Urinary bladder (tissue), 4 donors: ENCODE data around the gene DGCR6L. TPM values are rescaled to one million over a fixed set of nuclear protein-coding genes. Genes with fewer than 3 reads are reported as not detected.
A peak's percentile ranks its signal among the peaks of the same experiment; 100 is the strongest.
"Not testable (repeated sequence)": the region's sequence is repeated elsewhere in the genome, so short reads cannot be mapped to it uniquely, and the experiment has no call there.

Source experiments
- DNase-seq: peaks from one replicate; pipeline ENCODE4 v3.0.0-alpha.2; 2015; ENCODE audit errors: extremely low spot score
- H3K27ac ChIP-seq: one replicate; pipeline ENCODE4 v1.5.1; 2013; ENCODE audit warnings: low read depth, mild to moderate bottlenecking, moderate library complexity
- H3K36me3 ChIP-seq: one replicate; pipeline ENCODE4 v1.6.1; 2013; ENCODE audit warnings: mild to moderate bottlenecking, moderate library complexity; ENCODE audit not compliant: insufficient read depth
- H3K4me1 ChIP-seq: one replicate; pipeline ENCODE4 v1.6.1; 2013; ENCODE audit warnings: mild to moderate bottlenecking, moderate library complexity; ENCODE audit not compliant: insufficient read depth
- H3K4me3 ChIP-seq: one replicate; pipeline ENCODE4 v1.5.1; 2013; ENCODE audit warnings: low read depth, low read length
- WGBS: extraction: QIAGEN DNeasy Blood & Tissue Kit; methylation state at CpG from one replicate; pipeline ENCODE4 v1.1.7; 2013; 5-methylcytosine and 5-hydroxymethylcytosine counted together
- polyA plus RNA-seq: library from polyadenylated mRNA; stranded (reverse); fragments of 200-250 nt; gene quantifications from one replicate; pipeline ENCODE4 v1.2.3, GENCODE V29; 2013
- total RNA-seq: library from RNA; depleted of rRNA; stranded (reverse); fragments of >200 nt; gene quantifications from one replicate; pipeline ENCODE4 v1.2.3, GENCODE V29; 2014
- donor health status: healthy with polysubstance abuse.
- donor health status: healthy.

Gene DGCR6L
- total and polyA plus RNA-seq, 2 donors = 22.8 to 80.7 TPM

DNA sequence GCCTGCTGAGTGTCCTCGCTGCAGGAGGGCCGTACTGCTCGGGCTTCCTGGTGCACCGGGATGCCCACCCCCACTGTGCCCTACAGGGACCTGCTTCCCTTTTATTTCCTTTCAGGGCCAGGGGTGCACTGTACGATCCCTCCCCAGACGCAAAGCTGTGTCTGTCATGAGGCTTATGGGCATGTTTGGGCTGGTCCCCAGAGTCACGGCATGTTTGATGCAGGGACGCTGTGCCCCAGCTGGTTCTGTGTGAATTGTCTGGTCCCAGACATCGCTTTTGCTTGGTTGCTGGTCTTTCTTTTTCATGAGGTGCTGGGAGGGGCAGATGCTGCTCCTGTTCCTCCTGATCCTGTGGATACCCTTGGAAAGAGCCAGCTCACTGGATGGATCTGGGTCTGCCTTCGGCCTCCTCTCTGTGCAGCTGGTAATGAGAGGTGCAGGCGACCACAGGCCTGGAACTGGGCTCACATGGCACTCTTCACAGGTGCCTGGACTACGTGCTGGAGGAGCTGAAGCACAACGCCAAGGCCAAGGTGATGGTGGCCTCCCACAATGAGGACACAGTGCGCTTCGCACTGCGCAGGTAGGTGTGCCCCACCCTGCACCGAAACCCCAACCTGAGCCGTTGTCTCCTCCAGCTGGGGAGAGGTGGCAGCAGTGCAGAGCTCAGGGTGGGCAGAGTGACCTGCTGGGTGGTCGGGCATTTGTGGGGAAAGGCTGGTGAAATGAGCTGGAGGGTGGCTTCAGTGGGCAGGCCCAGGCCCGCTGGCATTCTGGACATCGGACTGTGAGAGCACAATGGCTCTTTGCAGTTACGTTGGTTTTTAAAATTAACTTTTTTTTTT, 10.8 kb downstream of the DGCR6L start:
- H3K4me1 ChIP-seq, H3K27ac ChIP-seq, H3K4me3 ChIP-seq, H3K36me3 ChIP-seq, DNase-seq: not testable (repeated sequence)
- WGBS = 85% methylated on average over 22 of the region's 22 CpGs

DNA sequence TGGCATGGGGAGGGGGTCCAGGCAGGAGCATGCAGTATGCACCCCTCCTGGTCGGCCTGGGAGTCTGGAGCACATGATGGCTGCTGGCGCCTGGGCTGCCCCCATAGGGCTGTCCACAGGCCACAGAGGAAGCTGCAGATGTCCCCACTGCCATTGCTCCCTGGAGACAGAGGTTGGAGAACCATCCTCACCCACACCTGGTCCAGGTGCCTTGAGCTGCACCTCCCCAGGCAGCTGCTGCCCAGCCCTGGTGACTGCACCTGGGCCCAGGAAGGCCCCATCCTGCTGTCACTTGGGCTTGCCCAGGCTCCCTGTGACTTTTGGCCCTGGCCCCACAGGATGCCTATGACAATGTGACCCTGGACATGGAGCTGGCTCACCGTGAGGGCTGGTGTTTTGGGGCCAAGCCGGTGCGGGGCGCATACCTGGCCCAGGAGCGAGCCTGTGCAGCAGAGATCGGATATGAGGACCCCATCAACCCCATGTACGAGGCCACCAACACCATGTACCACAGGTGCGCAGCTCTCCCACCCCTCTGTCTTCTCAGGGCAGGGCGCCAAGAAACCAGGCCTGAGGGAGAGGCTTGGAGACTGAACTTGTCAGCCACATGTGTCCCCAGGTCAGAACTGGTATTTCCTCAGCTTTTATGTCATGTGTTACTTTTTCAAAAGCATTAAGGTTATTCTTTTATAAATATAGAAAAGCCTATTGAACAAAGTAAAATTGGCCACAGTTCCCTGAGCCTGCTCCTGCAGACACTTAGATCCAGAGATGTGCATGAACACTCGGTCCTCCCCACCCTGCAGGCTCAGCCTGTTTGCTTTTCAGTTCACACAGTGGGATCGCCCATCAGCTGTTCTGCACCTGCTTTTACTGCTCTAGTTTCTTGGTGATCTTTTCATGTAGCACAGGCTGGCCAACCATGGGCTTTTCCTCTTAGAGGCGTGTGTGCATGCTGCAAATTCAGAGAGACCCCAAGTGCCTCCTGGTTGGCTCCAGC, 12.1 kb downstream of the DGCR6L start:
- not testable (repeated sequence) for H3K4me1 ChIP-seq, DNase-seq, H3K36me3 ChIP-seq, H3K27ac ChIP-seq, H3K4me3 ChIP-seq
- 83% methylated on average over 14 of the region's 14 CpGs for whole genome bisulfite sequencing

DNA sequence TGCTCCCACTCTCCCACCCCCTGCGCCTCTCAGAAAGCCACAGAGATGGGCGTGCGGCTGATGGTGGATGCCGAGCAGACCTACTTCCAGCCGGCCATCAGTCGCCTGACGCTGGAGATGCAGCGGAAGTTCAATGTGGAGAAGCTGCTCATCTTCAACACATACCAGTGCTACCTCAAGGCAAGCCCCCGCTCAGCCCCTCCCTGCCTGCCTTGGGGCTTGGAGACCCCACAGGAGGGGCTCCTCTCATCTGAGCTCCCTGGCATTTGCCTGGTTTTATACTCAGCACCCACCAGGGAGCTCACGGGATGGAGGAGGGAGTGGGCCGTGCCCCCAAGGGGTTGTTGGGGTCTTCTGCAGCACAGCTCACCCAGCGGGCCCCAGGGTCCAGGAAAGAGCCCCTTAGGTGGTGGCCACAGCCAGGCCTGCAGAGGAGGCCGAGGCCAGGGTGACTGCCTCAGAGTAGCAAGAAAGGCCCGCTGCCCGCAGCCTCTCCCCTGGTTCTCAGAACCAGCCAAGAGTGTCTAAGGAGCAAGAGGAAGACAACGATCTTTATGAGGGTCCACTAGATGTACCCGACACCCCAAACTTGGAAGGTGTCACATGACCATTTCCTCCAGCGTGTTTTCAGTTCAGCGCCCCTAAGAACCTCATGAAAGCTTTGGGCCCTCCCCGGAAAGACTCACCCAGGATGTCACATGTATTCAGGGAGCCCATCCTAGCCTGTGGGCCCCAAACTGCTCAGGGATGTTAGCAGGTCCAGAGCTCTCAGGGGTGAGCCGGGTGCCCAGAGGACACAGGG, 13.0 kb downstream of the DGCR6L start:
- not testable (repeated sequence) for H3K27ac ChIP-seq, H3K4me3 ChIP-seq, DNase-seq

DNA sequence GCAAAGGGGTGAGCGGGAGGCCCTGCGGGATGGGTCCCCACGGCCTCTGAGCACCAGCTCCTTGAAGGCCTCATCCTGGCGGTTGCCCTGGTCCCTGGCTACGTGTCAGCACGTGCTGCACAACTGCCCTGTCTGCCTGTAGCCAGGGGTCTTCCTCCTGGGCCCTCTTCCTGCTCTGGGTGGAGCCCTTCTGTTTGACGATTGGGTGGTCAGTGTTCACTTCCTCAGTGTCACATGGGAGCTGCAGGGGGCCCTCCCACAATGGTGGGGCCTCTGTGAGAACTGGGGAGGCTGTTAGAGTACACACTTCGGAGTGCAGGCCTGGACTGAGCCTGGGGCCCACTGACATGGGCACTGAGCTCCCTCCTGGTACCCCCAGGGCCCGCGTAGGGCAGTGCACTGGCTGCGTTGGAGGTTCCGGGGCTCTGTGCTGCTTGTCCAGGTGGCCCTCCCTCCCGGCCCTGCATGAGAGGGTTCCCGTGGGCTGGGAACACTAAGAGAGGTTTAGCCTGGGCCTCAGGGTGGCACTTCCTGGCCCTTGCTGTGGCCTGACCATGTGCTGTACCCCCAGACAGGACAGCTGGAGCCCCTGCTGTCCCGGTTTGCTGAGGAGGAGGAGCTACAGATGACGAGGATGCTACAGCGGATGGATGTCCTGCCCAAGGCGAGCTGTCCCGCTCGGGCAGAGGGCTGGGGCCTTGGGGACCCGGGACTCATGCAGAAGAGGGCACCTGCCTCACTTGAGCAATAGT, 13.8 kb downstream of the DGCR6L start:
- no peak for DNase-seq
- no peaks in the 10 kb centered on the region for H3K4me1 ChIP-seq
- no peak overlapping the region for H3K27ac ChIP-seq
- WGBS = 69% methylated on average over 21 of the region's 21 CpGs
- no peak overlapping the region for H3K4me3 ChIP-seq
- no peaks in the 10 kb centered on the region for H3K36me3 ChIP-seq

More for the DNA sequence above, 13.0 kb downstream of the DGCR6L start:
- H3K36me3 ChIP-seq, H3K4me1 ChIP-seq: not testable (repeated sequence)
- 87% methylated on average over 21 of the region's 21 CpGs for WGBS

DNA sequence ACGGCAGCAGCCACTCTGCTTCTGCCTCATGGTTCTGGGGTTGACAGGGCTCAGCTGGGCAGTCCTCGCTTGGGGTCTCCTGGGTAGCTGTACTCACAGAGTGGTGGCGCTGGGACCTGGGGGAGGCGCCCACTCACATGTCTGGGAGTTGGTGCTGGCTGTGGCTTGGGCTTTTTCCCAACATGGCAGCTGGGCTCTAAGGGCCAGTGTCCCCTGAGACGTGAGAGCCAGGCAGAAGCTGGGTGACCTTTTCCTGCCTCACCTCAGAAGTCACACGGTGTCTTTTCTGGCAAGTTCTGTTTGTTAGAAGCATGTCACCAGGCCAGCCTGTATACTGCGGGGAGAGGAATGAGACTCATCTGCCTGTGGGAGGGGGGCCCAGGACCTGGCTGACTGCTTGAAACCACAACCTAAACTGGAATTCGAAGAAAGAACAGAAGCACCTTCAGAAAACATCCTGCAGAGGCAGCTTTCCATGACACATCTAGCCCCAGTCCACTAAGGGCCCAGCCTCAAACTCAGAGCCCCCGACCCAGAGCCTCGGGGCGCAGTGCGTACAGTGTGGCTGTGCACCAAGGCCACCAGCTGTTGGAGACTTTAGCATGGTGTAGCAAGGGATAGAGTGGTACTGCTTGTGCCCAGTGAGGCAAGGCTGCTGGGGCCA, 14.5 kb downstream of the DGCR6L start:
- H3K27ac ChIP-seq, H3K4me1 ChIP-seq, H3K4me3 ChIP-seq, DNase-seq, H3K36me3 ChIP-seq: not testable (repeated sequence)
- 79% methylated on average over 12 of the region's 12 CpGs for WGBS

DNA sequence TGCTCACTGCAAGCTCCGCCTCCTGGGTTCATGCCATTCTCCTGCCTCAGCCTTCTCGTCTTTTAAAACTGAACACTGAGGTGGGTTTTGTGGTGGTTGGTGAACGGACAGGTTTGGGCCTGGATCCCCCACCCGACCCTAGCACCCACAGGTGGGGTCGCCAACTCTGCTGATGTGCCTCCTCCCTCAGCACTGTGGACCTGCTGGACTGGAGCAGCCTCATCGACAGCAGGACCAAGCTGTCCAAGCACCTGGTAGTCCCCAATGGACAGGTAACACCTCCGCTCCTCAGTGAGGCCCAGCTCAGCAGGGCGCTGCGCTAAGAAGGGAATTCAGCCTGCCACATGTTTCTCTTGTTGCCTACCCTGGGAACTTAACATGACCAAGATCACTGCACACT, 15.2 kb downstream of the DGCR6L start:
- Histone ChIP-seq H3K27ac (no peak overlapping the region), H3K4me1 (no peaks in the 10 kb centered on the region), H3K36me3 (no peaks in the 10 kb centered on the region), H3K4me3 (no peak overlapping the region)
- WGBS = 89% methylated on average over 9 of the region's 9 CpGs
- no peak for DNase-seq

DNA sequence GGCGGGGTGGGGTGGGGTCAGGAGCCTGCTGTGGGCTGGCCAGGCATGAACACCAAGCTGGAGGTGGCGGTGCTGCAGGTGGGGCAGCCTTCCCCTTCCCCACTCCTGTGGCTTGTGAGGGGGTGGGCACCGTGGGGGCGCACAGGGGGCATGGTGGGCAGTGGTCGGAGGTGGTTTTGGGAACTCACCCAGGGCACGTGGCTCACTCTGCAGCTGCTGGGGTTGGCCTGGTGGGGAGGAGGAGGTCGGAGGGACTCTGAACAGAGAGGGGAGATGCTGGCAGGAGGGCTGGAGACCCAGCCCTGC, 16.7 kb downstream of the DGCR6L start:
- H3K27ac ChIP-seq, DNase-seq, H3K36me3 ChIP-seq, H3K4me3 ChIP-seq, H3K4me1 ChIP-seq: not testable (repeated sequence)
- 60% methylated on average over 7 of the region's 7 CpGs for WGBS

DNA sequence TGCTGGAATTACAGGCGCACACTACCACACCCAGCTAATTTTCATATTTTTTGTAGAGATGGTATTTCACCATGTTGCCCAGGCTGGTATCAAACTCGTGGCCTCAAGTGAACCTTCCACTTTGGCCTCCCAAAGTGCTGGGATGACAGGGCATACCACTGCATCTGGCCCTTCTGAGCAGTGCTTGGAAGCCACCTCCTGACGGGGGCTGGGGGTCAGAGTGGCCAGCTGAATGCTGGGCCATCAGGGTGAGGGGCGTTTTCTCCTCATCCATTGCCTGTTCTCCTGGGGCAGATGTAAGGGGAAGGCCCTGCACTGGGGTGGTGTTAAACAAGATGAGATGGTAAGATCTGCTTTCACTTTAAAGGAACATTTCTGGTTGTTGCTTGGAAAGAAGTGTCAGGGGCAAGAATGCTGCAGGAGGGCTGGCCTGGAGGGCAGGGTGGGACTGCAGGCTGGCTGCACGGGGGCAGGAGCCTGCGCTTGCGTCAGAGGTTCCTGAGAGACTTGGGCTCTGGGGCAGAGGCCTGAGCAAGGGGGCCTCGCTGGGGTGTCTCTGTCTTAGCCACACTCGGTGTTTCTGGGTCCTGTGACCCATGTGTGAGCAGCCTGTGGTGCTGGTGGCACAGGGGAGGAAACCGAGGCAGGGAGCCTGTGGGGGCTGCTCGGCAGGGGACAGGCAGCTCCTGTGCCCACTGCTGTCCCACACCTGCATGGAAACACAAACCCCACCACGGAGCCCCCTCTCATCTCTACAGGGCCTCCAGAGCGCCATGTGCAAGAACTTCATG, 17.2 kb downstream of the DGCR6L start:
- Histone ChIP-seq H3K36me3 (no peaks in the 10 kb centered on the region), H3K27ac (no peak overlapping the region), H3K4me1 (no peaks in the 10 kb centered on the region), H3K4me3 (no peak overlapping the region)
- WGBS = 79% methylated on average over 13 of the region's 13 CpGs
- DNase-seq = no peak

DNA sequence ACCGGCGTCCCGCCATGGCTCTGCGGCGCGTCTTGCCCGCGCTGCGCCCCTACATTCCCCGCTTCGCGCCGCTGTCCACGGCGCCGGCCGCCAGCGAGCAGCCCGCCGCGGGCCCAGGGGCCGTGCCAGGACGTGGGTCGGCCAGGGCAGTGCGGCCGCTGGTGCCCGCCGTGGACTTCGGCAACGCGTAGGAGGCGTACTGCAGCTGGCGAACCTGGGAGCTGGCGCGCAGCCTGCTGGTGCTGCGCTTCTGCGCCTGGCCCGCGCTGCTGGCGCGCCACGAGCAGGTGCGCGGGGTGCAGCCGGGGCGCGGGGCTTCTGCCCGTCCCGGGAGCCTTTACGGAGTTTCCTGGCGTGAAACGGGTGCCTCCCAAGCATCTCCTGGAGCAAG, 20.1 kb downstream of the DGCR6L start:
- whole genome bisulfite sequencing = under 1% methylated on average over 52 of the region's 52 CpGs
- H3K36me3 ChIP-seq = no peaks in the 10 kb centered on the region
- no peaks in the 10 kb centered on the region for H3K4me1 ChIP-seq
- H3K27ac ChIP-seq = no peak overlapping the region
- no peak for DNase-seq
- H3K4me3 ChIP-seq = peak overlapping the region; percentile 58

DNA sequence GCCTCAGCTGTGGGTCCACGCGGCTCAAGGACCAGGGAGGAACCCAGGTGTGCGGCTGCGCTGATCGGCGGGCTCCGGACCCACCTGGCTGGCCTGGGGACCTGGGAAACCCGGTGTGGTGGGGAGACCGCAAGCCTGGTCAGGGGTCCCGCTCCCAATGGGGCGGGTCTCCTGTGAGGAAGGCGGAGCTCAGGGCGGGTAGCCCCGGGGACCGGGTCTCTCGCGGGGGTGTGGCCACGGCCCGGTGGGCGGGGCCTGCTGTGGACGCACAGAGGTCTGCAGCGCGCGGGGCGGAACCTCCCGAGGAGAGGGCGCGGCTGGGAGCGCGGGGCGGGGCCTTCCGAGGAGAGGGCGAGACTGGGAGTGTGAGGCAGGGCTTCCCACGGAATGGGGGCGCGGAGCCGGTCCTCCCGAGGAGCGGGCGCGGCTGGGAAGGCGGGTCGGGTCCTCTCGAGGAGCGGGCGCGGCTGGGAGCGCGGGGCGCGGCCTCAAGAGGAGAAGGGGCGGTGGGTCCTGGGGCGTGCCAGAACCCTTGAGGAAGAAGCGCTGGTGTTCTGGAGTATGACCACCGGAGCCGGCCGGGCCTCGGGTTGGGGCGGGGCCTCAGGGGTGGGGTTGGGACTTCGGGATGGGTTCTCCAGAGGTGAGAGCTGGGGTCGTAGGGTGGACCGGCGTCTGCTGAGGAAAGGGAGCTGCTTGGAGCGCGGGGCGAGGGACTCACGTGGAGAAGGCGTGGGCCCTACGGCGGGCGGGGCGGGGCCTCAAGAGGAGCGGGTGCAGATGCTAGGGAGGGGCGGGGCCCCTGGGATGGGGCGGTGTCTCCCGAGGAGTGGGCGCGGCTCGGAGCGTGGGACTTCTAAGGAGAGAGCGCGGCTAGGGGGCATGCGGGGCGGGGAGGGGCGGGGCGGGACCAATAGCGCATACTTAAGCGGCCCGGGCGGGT, 20.8 kb downstream of the DGCR6L start:
- Histone ChIP-seq H3K4me1 (no peaks in the 10 kb centered on the region), H3K36me3 (no peaks in the 10 kb centered on the region), H3K27ac (no peak overlapping the region), H3K4me3 (peak overlapping the region; percentile 58)
- 1% methylated on average over 90 of the region's 90 CpGs for WGBS
- DNase-seq = no peak

DNA sequence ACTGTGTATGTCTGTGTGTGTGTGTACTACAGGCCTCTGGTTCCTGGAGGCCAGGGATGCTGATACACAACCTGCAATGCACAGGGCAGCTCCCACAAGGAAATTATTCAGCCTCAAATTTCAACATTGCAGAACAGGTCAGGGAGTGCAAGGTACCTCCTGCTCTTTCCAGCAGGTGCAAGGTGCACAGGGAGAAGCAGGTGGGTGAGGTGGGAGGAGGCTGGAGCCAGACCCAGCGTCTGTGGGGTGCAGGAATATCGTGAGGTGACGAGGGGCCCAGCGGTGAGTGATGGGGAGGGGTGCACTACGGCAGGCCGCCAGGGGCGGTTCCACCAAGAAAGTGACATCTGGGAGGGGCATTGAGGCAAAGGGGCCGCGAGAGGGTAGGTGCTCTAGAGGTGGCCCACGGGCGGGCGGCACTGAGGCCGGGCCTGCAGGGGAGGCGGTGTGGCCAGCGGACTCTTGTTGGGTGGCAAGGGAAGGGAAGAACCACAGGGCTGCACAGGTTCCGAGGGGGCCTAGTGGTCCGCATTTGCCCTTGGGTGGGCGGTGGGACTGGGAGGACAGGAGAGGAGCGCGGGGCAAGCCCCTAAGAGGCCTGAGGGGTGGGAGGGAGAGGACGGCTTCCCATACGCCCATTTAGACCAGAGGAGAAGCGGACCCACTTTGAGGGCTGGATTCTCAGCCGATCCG, 21.6 kb downstream of the DGCR6L start:
- DNase-seq = no peak
- H3K4me1 ChIP-seq = no peaks in the 10 kb centered on the region
- H3K36me3 ChIP-seq = no peaks in the 10 kb centered on the region
- H3K4me3 ChIP-seq = no peak overlapping the region
- no peak overlapping the region for H3K27ac ChIP-seq
- WGBS = 39% methylated on average over 25 of the region's 25 CpGs
